HEK293 (cell line): ENCODE data around the gene TNNC2.

Source experiments
- ZFP3 ChIP-seq: fragments of 450-650 bp; formaldehyde crosslinking; IDR thresholded peaks from 2 replicates; pipeline ENCODE4 v1.5.1; 2016; ENCODE audit warnings: low read depth, missing biosample characterization, missing genetic modification characterization
- ZNF184 ChIP-seq: fragments of 450-650 bp; IDR thresholded peaks from 2 replicates; pipeline ENCODE4 v1.5.1; 2018; ENCODE audit warnings: missing biosample characterization, mild to moderate bottlenecking, missing genetic modification characterization
- ZNF76 ChIP-seq: fragments of 450-650 bp; formaldehyde crosslinking; IDR thresholded peaks from 2 replicates; pipeline ENCODE4; 2016; ENCODE audit warnings: low read depth, missing biosample characterization, missing genetic modification characterization, borderline replicate concordance
- TF ChIP-seq, protein P1 (sequence below): fragments of 450-650 bp; formaldehyde crosslinking; IDR thresholded peaks from 2 replicates; pipeline ENCODE4 v1.5.1; 2016; ENCODE audit warnings: missing biosample characterization, missing genetic modification characterization
- TF ChIP-seq, protein P2 (sequence below): fragments of 450-650 bp; formaldehyde crosslinking; IDR thresholded peaks from 2 replicates; pipeline ENCODE4 v1.5.1; 2016; ENCODE audit warnings: missing biosample characterization, missing genetic modification characterization

DNA sequence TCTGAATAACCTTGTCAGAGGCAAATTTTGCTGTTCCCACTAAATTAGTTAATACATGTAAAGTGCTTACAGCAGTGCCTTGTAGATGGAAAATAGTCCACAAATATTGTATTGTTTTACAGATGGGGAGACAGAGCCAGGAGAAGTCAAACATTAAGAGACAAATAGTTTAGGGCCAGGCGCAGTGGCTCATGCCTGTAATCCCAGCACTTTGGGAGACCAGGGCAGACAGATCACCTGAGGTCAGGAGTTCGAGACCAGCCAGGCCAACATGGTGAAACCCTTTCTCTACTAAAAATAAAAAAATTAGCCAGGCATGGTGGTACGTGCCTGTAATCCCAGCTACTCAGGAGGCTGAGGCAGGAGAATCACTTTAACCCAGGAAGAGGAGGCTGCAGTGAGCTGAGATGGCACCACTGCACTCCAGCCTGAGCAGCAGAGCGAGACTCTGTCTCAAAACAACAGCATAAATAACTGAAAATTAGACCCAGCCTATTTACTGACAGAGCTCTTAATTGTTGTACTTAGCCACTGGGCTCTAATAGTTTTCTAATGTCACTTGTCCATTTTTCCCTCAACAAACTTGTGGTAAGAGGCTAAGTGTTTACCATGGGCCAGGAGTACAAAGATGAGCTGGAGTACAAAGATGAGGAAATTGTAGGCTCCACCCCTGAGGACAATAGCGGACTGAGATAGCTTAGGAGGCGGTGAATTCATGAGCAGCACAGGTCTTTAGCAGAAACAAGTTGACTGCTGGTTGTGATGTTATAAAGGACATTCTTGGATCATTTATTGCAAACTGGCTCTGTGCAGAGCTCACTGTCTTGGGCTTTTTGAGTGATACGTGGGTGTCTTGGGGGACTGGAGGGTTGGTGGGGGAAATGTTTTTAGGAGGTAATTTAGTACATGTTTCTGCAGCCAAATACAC, 36.7 kb upstream of the TNNC2 start:
- TF ChIP-seq ZFP3 (tag by site-specific recombination): no peak
- TF ChIP-seq, protein P1, sequence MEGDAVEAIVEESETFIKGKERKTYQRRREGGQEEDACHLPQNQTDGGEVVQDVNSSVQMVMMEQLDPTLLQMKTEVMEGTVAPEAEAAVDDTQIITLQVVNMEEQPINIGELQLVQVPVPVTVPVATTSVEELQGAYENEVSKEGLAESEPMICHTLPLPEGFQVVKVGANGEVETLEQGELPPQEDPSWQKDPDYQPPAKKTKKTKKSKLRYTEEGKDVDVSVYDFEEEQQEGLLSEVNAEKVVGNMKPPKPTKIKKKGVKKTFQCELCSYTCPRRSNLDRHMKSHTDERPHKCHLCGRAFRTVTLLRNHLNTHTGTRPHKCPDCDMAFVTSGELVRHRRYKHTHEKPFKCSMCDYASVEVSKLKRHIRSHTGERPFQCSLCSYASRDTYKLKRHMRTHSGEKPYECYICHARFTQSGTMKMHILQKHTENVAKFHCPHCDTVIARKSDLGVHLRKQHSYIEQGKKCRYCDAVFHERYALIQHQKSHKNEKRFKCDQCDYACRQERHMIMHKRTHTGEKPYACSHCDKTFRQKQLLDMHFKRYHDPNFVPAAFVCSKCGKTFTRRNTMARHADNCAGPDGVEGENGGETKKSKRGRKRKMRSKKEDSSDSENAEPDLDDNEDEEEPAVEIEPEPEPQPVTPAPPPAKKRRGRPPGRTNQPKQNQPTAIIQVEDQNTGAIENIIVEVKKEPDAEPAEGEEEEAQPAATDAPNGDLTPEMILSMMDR (tag by site-specific recombination): no peak
- TF ChIP-seq, protein P2, sequence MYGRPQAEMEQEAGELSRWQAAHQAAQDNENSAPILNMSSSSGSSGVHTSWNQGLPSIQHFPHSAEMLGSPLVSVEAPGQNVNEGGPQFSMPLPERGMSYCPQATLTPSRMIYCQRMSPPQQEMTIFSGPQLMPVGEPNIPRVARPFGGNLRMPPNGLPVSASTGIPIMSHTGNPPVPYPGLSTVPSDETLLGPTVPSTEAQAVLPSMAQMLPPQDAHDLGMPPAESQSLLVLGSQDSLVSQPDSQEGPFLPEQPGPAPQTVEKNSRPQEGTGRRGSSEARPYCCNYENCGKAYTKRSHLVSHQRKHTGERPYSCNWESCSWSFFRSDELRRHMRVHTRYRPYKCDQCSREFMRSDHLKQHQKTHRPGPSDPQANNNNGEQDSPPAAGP (tag by site-specific recombination): no peak
- TF ChIP-seq ZNF184 (tag by site-specific recombination): no peak
- TF ChIP-seq ZNF76 (tag by site-specific recombination): no peak
